Body of pancreas (tissue), 4 donors: ENCODE results near the gene SYT13. TPM values are rescaled to one million over a fixed set of nuclear protein-coding genes. Genes with fewer than 3 reads are reported as not detected.
"Not testable (repeated sequence)": the region's sequence is repeated elsewhere in the genome, so short reads cannot be mapped to it uniquely, and the experiment has no call there.

ENCODE experiments used
- ATAC-seq: fragments of 150-250 bp; one replicate; pipeline ENCODE4 v1.9.1; 2016
- DNase-seq, 4 donors: peaks; one replicate each; pipeline ENCODE4 v3.0.0-alpha.2; 2019
- H3K27ac ChIP-seq, 4 donors: fragments of 200-600 bp; sonication (generic); 1 replicate in 3 of 4; 2 replicates in 1 of 4; pipeline versions ENCODE4 v1.5.1 to v1.6.1; 2016 to 2019; ENCODE audit warnings: mild to moderate bottlenecking in 1 of 4, mixed read lengths in 1 of 4, moderate library complexity in 1 of 4
- H3K27me3 ChIP-seq, 2 donors: fragments of 200-600 bp; sonication (generic); one replicate each; pipeline ENCODE4 v1.6.0; 2016; ENCODE audit warnings: mild to moderate bottlenecking in 1 of 2
- H3K36me3 ChIP-seq, 2 donors: fragments of 200-600 bp; sonication (generic); replicated peaks in 1 of 2; 2 replicates each; pipeline ENCODE4 v1.5.1; 2016; ENCODE audit warnings: low read depth in 2 of 2; ENCODE audit not compliant: insufficient read depth in 1 of 2
- H3K4me1 ChIP-seq: fragments of 200-600 bp; sonication (generic); one replicate; pipeline ENCODE4 v1.6.0; 2016
- H3K4me3 ChIP-seq, 2 donors: fragments of 200-600 bp; sonication (generic); 1 replicate in 1 of 2; 2 replicates in 1 of 2; pipeline ENCODE4 v1.5.1; 2016 to 2019
- H3K9me3 ChIP-seq, 3 donors: fragments of 200-600 bp; sonication (generic); 1 replicate in 2 of 3; 2 replicates in 1 of 3; pipeline ENCODE4 v1.5.1; 2016
- CTCF ChIP-seq, 7 experiments: fragments of 450-650 bp in 4 of 7; fragments of 200-600 bp in 3 of 7; sonication (generic) in 3 of 7; IDR thresholded peaks; one replicate each; pipeline ENCODE4 v1.5.1; 2016 to 2019; ENCODE audit warnings: antibody characterized with exemption in 7 of 7
- POLR2A ChIP-seq, 3 donors: fragments of 450-650 bp; IDR thresholded peaks; one replicate each; pipeline ENCODE4 v1.6.1; 2016; ENCODE audit warnings: antibody characterized with exemption in 3 of 3, mild to moderate bottlenecking in 2 of 3
- WGBS, 2 donors: methylation state at CpG; one replicate each; pipeline ENCODE4 v1.1.5; 2017; 5-methylcytosine and 5-hydroxymethylcytosine counted together
- intact Hi-C: fragments of 100-400 bp; cut with DNase I; formaldehyde crosslinking; loops from one replicate; pipeline ENCODE4 v1.15.1; 2023
- total RNA-seq, 2 donors: library from RNA; depleted of rRNA; stranded (reverse); fragments of >200 nt; gene quantifications; one replicate each; pipeline ENCODE4 v1.1.0, GENCODE V29; 2016

Gene SYT13
- total RNA-seq, 2 donors from 2014 or later, result 6.7 to 9.9 TPM

GRCh38 chr11:45293566-45294192 lies 7.5 kb upstream of the SYT13 start:
- H3K27ac ChIP-seq, H3K9me3 ChIP-seq, H3K4me3 ChIP-seq, H3K36me3 ChIP-seq, H3K4me1 ChIP-seq, H3K27me3 ChIP-seq: not testable (repeated sequence)
- peak; percentile 84 for ATAC-seq
- TF ChIP-seq CTCF (IDR thresholded peaks at IDR 0.05), result peak in 6 of 7 experiments; percentile 45 to 75 (median 64)
- DNase-seq, result peak; percentile 78 to 87 (median 84)
- WGBS, 2 donors, result 15 to 20% methylated on average over 11 of the region's 11 CpGs
- intact Hi-C loops, result loop anchor here (5.0 kb wide), 1 partner anchor 186 kb away; no protein-coding TSS in a partner anchor

GRCh38 chr11:45290586-45290985 lies 4.4 kb upstream of the SYT13 start:
- peaks cover 9% of the 10 kb centered on the region for H3K4me1 ChIP-seq
- intact Hi-C loops, result loop anchor here (5.0 kb wide), 1 partner anchor 183 kb away; no protein-coding TSS in a partner anchor
- DNase-seq (no peak), ATAC-seq (no peak)
- H3K4me3 ChIP-seq, result no peak overlapping the region
- no peaks in the 10 kb centered on the region for H3K36me3 ChIP-seq
- H3K9me3 ChIP-seq, result no peaks in the 10 kb centered on the region
- peaks cover 0 to 4% of the 10 kb centered on the region in 2 donors for H3K27me3 ChIP-seq
- H3K27ac ChIP-seq, result no peak overlapping the region
- TF ChIP-seq CTCF (IDR thresholded peaks at IDR 0.05), result no peak
- no peak for TF ChIP-seq POLR2A (IDR thresholded peaks at IDR 0.05)
- WGBS, 2 donors, result 89 to 92% methylated on average over 1 of the region's 1 CpG

GRCh38 chr11:45289369-45289768 lies 3.2 kb upstream of the SYT13 start:
- no peak overlapping the region for H3K4me3 ChIP-seq
- no peak for ATAC-seq
- WGBS, 2 donors, result 55 to 59% methylated on average over 1 of the region's 1 CpG

GRCh38 chr11:45288339-45288738 lies 2.2 kb upstream of the SYT13 start:
- intact Hi-C loops, result no loop called here
- peaks cover 0 to 11% of the 10 kb centered on the region in 2 donors for H3K27me3 ChIP-seq
- DNase-seq, result no peak
- no peaks in the 10 kb centered on the region for H3K9me3 ChIP-seq
- no peak overlapping the region for H3K27ac ChIP-seq
- H3K36me3 ChIP-seq, result no peaks in the 10 kb centered on the region
- TF ChIP-seq CTCF (IDR thresholded peaks at IDR 0.05), result no peak
- no peak for TF ChIP-seq POLR2A (IDR thresholded peaks at IDR 0.05)
- no peak overlapping the region for H3K4me3 ChIP-seq
- no peak for ATAC-seq
- peaks cover 9% of the 10 kb centered on the region for H3K4me1 ChIP-seq
- WGBS, 2 donors, result 32 to 51% methylated on average over 2 of the region's 2 CpGs

More at GRCh38 chr11:45289369-45289768, 3.2 kb upstream of the SYT13 start:
- no peak for TF ChIP-seq CTCF (IDR thresholded peaks at IDR 0.05)
- no peak for TF ChIP-seq POLR2A (IDR thresholded peaks at IDR 0.05)
- intact Hi-C loops, result no loop called here
- Histone ChIP-seq H3K27me3 (peaks cover 0 to 11% of the 10 kb centered on the region in 2 donors), H3K36me3 (no peaks in the 10 kb centered on the region), H3K9me3 (no peaks in the 10 kb centered on the region), H3K27ac (no peak overlapping the region), H3K4me1 (peaks cover 9% of the 10 kb centered on the region)
- no peak for DNase-seq
